Measurements from ENCODE around the gene CDKN2D.
"Not testable (repeated sequence)": the region's sequence is repeated elsewhere in the genome, so short reads cannot be mapped to it uniquely, and the experiment has no call there.

Gene CDKN2D

GRCh38 chr19:10580979-10581631 is 12.3 kb upstream of the CDKN2D start:
- DNase-seq: peak; percentile 87

GRCh38 chr19:10577951-10578350 is 9.2 kb upstream of the CDKN2D start:
- DNase-seq: no peak

GRCh38 chr19:10575011-10575716 is 6.4 kb upstream of the CDKN2D start:
- no peak for DNase-seq

GRCh38 chr19:10574462-10574861 is 5.7 kb upstream of the CDKN2D start:
- no peak for DNase-seq

- DNase-seq: not testable (repeated sequence)
These were observed 5.0 kb upstream of the CDKN2D start for GRCh38 chr19:10573793-10574192.

- DNase-seq: no peak
These were observed 535 bp downstream of the CDKN2D start for GRCh38 chr19:10568062-10568825.

- DNase-seq: no peak
These were observed 1.1 kb downstream of the CDKN2D start for GRCh38 chr19:10567656-10568055.

GRCh38 chr19:10566658-10567410 is 1.9 kb downstream of the CDKN2D start:
- DNase-seq: peak; percentile 34

GRCh38 chr19:10566408-10566657 is 2.4 kb downstream of the CDKN2D start:
- DNase-seq: no peak

GRCh38 chr19:10565567-10566407 is 3.0 kb downstream of the CDKN2D start, which contains the start of gene KRI1:
Gene KRI1, minus strand, starts transcription at chr19:10566010. Its CDS starts 11 bp downstream, at chr19:10565999.
- DNase-seq: peak; percentile 97

GRCh38 chr19:10565028-10565566 is 3.7 kb downstream of the CDKN2D start:
- peak; percentile 38 for DNase-seq

GRCh38 chr19:10562609-10563008 is 6.2 kb downstream of the CDKN2D start:
- DNase-seq: no peak

GRCh38 chr19:10560154-10560553 is 8.6 kb downstream of the CDKN2D start:
- DNase-seq: no peak

- no peak for DNase-seq
These were observed 11.1 kb downstream of the CDKN2D start for GRCh38 chr19:10557603-10558197.

- DNase-seq: no peak
These were observed 13.2 kb downstream of the CDKN2D start for GRCh38 chr19:10555610-10555973.

- no peak for DNase-seq
These were observed 13.8 kb downstream of the CDKN2D start for GRCh38 chr19:10554760-10555609.

GRCh38 chr19:10553943-10554381 is 14.8 kb downstream of the CDKN2D start:
- peak; percentile 35 for DNase-seq

- no peak for DNase-seq
These were observed 15.6 kb downstream of the CDKN2D start for GRCh38 chr19:10553087-10553667.

- DNase-seq: no peak
These were observed 16.2 kb downstream of the CDKN2D start for GRCh38 chr19:10552510-10553053.
